ENCODE measurements around the gene ZNF304. TPM values are rescaled to one million over a fixed set of nuclear protein-coding genes. Genes with fewer than 3 reads are reported as not detected.

Gene ZNF304
- total RNA-seq, 4 donors from 2014 or later, result 4.1 to 25.0 (median 8.3) TPM

DNA sequence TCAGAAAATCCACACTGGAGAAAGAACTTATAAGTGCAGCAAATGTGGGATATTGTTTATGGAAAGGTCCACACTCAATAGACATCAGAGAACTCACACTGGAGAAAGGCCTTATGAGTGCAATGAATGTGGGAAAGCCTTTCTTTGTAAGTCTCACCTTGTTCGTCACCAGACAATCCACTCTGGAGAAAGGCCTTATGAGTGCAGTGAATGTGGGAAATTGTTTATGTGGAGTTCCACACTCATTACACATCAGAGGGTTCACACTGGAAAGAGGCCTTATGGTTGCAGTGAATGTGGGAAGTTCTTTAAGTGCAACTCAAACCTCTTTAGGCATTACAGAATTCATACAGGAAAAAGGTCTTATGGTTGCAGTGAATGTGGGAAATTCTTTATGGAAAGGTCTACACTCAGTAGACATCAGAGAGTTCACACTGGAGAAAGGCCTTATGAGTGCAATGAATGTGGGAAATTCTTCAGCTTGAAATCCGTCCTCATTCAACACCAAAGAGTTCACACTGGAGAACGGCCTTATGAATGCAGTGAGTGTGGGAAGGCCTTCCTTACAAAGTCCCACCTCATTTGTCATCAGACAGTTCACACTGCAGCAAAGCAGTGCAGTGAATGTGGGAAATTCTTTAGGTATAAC is 26.6 kb downstream of the ZNF304 start:
- Histone ChIP-seq H3K4me3 (no peak overlapping the region), H3K4me1 (no peaks in the 10 kb centered on the region), H3K9me3 (peaks cover 0 to 11% of the 10 kb centered on the region in 2 donors), H3K36me3 (no peaks in the 10 kb centered on the region), H3K27me3 (no peaks in the 10 kb centered on the region), H3K27ac (no peak overlapping the region)
- no peak for DNase-seq
- intact Hi-C loops (cut with DNase I; ENCODE audit: low total_unique reads), result no loop called here
- TF ChIP-seq, protein P1, sequence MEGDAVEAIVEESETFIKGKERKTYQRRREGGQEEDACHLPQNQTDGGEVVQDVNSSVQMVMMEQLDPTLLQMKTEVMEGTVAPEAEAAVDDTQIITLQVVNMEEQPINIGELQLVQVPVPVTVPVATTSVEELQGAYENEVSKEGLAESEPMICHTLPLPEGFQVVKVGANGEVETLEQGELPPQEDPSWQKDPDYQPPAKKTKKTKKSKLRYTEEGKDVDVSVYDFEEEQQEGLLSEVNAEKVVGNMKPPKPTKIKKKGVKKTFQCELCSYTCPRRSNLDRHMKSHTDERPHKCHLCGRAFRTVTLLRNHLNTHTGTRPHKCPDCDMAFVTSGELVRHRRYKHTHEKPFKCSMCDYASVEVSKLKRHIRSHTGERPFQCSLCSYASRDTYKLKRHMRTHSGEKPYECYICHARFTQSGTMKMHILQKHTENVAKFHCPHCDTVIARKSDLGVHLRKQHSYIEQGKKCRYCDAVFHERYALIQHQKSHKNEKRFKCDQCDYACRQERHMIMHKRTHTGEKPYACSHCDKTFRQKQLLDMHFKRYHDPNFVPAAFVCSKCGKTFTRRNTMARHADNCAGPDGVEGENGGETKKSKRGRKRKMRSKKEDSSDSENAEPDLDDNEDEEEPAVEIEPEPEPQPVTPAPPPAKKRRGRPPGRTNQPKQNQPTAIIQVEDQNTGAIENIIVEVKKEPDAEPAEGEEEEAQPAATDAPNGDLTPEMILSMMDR (IDR thresholded peaks at IDR 0.05), result no peak
- TF ChIP-seq POLR2A (IDR thresholded peaks at IDR 0.05), result no peak

DNA sequence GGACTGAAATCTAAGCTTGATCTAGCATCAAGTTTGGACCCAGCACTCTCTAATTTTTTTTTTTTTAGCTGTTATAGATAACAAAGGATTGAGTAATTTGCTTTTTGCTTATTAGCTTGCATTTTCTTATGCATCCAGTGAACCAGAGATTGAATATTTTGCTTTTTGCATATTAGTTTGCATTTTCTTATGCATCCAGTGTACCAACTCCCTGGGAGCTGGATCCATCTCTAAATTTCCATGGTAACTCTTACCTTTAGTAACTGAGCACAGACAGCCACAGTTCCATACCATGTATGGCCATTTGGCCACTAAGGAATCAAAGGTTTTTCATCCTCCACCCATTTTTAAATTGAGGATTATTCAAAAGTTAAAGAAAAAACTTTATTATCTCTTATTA is 29.9 kb downstream of the ZNF304 start:
- Histone ChIP-seq H3K27me3 (no peaks in the 10 kb centered on the region), H3K36me3 (no peaks in the 10 kb centered on the region), H3K9me3 (peaks cover 0 to 11% of the 10 kb centered on the region in 2 donors), H3K4me1 (no peaks in the 10 kb centered on the region), H3K4me3 (no peak overlapping the region), H3K27ac (no peak overlapping the region)
- TF ChIP-seq POLR2A (IDR thresholded peaks at IDR 0.05), result no peak
- TF ChIP-seq, protein P1 (IDR thresholded peaks at IDR 0.05), result no peak
- intact Hi-C loops (cut with DNase I; ENCODE audit: low total_unique reads), result no loop called here
- DNase-seq, result no peak

DNA sequence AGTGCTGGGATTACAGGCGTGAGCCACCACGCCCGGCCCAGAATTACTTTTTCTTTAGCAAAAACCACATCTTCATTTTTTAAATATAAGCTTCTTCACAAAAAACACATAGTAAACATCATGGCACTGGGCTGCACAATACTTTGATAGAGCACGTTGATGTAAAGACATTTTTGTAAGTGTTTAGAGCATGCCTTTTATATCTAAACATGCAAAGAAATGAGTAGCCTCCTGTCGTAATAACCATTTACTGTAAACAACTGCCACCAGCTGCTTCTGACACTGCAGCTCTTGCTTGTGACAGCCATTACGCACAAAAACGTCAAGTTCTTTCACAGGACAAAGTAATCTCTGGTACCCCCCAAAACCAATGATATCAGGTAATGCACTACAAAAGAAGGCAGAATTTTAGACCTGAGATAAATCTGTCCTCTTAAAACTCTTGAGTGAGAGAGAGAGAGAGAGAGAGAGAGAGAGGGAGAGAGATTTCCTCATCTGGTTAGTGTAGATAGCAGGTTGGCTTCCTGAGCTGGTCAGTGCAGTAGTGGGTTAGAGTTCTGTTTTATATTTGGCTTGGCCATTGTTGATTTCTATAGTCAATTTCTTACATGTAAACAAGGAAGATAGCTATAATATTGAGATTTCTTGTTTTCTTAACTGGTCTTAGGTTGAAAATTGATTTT is 31.9 kb downstream of the ZNF304 start:
- no peak for DNase-seq
- intact Hi-C loops (cut with DNase I; ENCODE audit: low total_unique reads), result no loop called here
- no peaks in the 10 kb centered on the region for H3K27me3 ChIP-seq
- H3K4me3 ChIP-seq, result no peak overlapping the region
- H3K27ac ChIP-seq, result no peak overlapping the region
- no peaks in the 10 kb centered on the region for H3K4me1 ChIP-seq
- TF ChIP-seq POLR2A (IDR thresholded peaks at IDR 0.05), result no peak
- TF ChIP-seq, protein P1 (IDR thresholded peaks at IDR 0.05), result no peak
- H3K36me3 ChIP-seq, result no peaks in the 10 kb centered on the region
- peaks cover 0 to 7% of the 10 kb centered on the region in 2 donors for H3K9me3 ChIP-seq

DNA sequence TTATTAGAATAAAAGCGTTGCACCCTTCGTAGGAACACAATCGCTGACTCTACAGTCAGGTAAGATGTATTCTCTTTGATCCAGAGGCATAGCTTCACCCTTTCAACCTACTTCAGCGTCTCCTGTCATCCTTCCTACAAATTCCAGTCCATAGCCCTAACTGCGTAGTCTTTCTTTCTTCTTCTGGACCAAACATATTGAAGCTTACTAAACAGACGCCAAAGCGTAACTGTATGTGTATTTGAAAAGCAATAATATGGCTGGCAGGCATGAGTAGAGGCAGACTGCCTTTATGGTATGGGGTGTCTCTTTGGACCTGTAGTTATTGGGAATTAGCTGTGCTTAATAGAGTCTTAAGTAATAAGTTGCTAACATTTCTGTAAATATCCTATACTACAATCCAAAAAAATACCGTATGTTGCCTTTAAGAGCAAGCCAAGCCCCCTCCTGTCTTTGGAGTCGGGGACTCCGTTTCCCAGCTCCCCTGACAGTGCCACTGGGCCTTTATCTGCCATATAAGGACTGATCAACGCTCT is 38.2 kb downstream of the ZNF304 start:
- TF ChIP-seq POLR2A (IDR thresholded peaks at IDR 0.05), result no peak
- TF ChIP-seq, protein P1 (IDR thresholded peaks at IDR 0.05), result no peak
- Histone ChIP-seq H3K4me3 (peak overlapping the region; percentile 78), H3K27me3 (no peaks in the 10 kb centered on the region), H3K4me1 (no peaks in the 10 kb centered on the region), H3K36me3 (no peaks in the 10 kb centered on the region), H3K27ac (peak overlapping the region; percentile 89), H3K9me3 (peaks cover 0 to 18% of the 10 kb centered on the region in 2 donors)
- intact Hi-C loops (cut with DNase I; ENCODE audit: low total_unique reads), result no loop called here
- no peak for DNase-seq
